Choroid plexus epithelial cell (primary cell): ENCODE data around the gene FECH.

Source experiments
- DNase-seq: peaks from one replicate; pipeline ENCODE4 v3.0.0-alpha.2; 2010; ENCODE audit warnings: low read depth
- H3K4me3 ChIP-seq: 2 replicates; pipeline ENCODE4 v1.5.1; 2011; ENCODE audit warnings: low read depth, mild to moderate bottlenecking, control low read depth, low read length, moderate library complexity
- TF ChIP-seq, protein P1 (sequence below): conservative IDR thresholded peaks from 2 replicates; pipeline ENCODE4 v1.5.1; 2011; ENCODE audit warnings: low read depth, mild to moderate bottlenecking, control low read depth, inconsistent platforms, low read length, moderate library complexity

The FECH gene

GRCh38 chr18:57516056-57516455 is 70.4 kb downstream of the FECH start:
- no peak for DNase-seq
- TF ChIP-seq, protein P1, sequence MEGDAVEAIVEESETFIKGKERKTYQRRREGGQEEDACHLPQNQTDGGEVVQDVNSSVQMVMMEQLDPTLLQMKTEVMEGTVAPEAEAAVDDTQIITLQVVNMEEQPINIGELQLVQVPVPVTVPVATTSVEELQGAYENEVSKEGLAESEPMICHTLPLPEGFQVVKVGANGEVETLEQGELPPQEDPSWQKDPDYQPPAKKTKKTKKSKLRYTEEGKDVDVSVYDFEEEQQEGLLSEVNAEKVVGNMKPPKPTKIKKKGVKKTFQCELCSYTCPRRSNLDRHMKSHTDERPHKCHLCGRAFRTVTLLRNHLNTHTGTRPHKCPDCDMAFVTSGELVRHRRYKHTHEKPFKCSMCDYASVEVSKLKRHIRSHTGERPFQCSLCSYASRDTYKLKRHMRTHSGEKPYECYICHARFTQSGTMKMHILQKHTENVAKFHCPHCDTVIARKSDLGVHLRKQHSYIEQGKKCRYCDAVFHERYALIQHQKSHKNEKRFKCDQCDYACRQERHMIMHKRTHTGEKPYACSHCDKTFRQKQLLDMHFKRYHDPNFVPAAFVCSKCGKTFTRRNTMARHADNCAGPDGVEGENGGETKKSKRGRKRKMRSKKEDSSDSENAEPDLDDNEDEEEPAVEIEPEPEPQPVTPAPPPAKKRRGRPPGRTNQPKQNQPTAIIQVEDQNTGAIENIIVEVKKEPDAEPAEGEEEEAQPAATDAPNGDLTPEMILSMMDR, result no peak
- H3K4me3 ChIP-seq, result no peak overlapping the region

DNA sequence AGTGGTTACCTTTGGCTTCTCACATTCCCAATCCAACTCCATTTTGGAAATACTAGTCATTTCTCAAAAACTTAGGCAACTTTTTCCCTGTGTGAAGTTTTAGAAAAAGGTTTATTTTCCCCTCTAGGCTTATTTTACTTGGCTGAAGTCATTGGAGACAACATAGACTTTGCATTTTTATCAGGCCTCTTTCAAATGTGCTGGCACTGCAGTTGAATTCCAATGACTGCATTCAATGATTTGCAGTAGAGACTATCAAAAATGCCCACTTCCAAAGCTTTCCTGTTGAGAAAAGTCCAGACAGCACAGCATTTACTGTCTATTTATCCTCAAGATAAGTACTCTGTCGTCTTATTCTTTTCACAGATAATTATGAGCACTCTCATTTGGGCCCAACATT is 81.3 kb downstream of the FECH start:
- H3K4me3 ChIP-seq, result no peak overlapping the region
- TF ChIP-seq, protein P1, result no peak
- no peak for DNase-seq

DNA sequence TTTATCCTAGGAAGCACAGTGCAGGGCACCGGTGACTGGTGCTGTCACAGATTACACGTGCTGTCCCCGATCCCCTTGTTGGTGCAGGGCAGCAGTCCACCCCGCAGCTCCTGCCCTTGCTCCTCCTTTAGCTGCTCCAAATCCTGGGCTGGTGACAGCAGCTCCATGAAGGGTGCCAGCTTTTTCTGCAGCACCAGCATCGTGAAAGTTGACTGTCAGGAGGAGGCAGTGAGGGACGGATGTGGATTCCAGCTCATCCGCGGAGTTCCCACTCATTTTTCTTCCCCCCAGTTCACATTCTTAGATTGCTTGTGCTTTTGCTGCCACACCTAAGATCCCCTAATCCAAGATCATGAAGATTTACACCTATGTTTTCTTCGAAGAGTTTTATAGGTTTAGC is 83.9 kb downstream of the FECH start:
- TF ChIP-seq, protein P1, result no peak
- DNase-seq, result no peak
- no peak overlapping the region for H3K4me3 ChIP-seq

GRCh38 chr18:57498682-57499256 is 87.7 kb downstream of the FECH start:
- H3K4me3 ChIP-seq, result no peak overlapping the region
- TF ChIP-seq, protein P1, result no peak

More at GRCh38 chr18:57498682-57499256, 87.7 kb downstream of the FECH start:
- no peak for DNase-seq
